Islet of Langerhans (tissue), 1 donor: ENCODE results near the gene TMEM190.

ENCODE experiments used
- FAIRE-seq: peaks from one replicate; lab custom pipeline; 2011; peaks lifted over from hg19 to GRCh38; lab: Jason Lieb, UNC

Gene TMEM190

DNA sequence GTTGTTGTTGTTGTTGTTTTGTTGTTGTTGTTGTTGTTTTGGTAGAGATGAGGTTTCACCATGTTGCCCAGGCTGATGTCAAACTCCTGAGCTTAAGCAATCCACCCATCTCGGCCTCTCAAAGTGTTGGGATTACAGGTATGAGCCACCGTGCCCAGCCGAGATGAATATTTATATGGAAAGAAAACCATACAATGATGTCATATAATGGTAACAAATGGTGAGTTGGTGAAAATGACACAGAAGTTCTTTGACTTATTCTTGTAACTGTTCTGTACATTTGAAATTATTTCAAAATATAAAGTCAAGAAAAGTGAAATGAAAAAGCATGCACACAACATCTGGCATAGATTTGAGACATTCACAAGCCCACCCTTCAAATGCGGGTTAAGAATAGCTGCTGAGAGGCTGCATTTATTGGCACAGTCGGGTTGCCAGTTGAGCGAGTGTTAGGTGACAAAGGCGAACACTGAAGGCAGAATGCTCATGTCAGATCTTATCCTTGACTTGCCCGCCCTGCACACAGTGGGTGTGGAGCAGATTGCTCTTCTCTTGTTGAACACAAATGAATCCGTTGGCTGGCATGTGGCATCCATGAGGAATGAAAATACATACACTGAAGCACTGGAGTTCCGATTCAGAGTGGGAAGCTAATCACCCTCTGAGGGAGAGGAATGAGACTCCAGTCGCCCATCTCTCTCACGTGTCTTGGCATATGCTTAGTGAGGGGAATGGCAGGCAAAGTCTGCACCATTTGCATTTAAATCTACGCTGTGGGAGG, 46.8 kb downstream of the TMEM190 start:
- FAIRE-seq: no peak

DNA sequence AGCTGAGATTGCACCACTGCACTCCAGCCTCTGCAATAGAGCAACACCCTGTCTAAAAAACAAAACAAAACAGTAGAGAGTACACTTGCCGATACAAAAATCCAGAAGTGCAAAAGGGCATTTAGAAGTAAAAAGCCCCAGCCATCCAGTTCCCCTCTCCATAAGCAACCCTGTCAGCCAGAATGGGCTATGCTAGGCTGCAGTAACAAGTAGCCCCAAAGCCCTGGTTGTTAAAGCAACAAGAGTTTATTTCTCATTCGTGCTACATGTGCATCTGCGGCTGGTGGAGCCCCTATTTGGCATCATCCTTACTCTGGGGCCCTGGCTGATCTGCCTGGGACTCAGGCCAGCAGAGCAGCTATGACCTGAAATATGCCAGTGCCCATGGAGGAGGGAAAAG, 47.9 kb downstream of the TMEM190 start:
- no peak for FAIRE-seq

DNA sequence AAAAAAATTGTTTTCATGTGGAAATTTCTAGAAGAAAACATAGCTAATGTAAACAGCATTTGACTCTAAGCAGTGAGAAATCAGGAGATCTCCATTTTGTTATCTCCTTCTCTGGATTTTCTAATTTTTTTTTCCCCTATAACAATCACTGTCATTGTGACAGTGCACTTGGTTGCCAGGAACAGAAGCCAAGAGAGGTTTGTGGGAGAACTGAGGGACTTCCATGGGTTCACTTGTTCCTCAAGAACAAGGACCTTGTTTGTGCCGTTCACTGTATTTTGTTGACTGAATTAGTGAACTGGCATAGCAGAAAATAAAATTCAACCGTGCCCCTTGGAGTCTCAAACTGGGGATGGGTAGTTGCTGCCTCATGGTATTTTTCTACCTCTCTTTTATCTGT, 49.4 kb downstream of the TMEM190 start:
- no peak for FAIRE-seq
